ENCODE results near the gene ZNF319. TPM values are rescaled to one million over a fixed set of nuclear protein-coding genes. Genes with fewer than 3 reads are reported as not detected.

Gene ZNF319
- total and polyA plus RNA-seq, 5 experiments from 2014 or later = 3.7 to 21.6 (median 10.7) TPM

DNA sequence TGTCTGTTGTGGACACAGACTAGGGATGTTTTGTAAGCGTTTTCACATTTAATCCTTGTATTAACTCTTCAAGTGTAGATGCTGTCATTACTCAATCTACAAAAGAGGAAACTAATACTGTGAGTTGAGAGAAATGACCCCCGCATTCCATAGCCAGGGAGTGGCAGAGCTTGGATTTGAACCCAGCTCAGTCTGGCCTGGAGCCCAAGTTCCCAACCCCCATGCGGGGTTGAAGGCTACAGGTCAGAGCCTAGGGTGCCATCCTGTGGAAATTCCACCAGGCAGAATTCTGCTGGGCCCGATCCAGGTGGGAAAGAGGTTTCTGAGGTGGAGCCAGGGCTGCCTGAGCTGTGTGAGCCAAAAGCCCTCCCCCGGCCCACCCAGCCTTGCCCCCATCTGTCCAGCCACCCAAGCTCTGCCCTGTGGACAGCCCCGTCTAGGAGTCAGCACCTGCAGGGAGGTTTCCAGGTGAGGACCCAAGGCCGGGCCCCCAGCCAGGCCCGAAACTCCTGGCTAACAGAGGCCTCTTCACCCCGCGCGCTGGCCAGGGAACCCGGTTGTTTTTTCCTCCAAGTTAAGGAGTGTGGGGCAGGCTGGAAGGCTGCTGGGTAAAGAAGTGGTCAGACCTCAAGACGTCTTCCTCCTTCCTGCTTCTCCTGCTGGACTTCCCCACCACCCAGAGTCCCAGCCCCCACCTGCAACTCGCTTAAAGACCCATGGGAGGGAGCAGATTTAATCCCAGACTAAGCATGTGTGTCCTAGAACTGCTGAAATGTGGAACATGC is 30.7 kb upstream of the ZNF319 start:
- ATAC-seq (no peak), DNase-seq (no peak)
- Mint-ChIP-seq H3K27me3 (peaks cover 0 to 13% (median 8%) of the 10 kb centered on the region in 5 donors), H3K4me3 (no peak overlapping the region), H3K4me1 (peaks cover 0 to 2% (median 1%) of the 10 kb centered on the region in 4 donors), H3K36me3 (no peaks in the 10 kb centered on the region), H3K9me3 (no peaks in the 10 kb centered on the region), H3K27ac (no peak overlapping the region)
- POLR2A ChIA-PET = no interaction called here

DNA sequence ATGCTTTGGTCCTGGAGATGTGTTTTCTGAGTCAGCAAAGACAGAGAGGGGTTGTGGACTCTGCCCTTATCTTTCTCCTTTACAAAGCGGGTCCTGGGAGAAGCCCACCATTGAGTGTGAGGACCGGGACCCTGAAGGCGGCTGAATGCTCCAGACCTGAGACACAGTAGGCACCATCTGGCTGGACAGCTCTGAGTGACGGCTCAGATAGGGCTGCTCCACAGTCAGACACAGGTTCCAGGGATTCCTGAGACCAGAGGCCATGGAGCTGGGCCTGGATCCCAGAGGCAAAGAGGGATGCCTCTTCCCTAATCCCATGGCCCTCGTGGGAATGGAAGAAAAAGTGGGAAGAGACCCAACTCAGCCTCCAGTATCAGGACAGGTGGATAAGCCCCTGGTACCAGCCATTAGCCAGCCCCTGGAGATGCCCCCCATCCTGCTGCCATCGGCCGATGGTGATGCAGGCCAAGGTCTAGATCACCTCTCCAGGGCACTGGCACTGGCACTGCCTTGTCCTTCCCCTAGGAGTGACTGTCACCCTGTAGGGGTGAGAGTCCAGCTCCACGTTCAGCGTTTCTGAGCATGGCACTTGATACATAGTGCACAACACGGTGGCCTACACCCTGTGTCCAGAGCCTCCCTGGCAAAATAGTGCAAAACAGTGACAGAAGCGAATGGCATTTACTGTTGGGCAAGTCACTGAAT is 29.8 kb upstream of the ZNF319 start:
- Mint-ChIP-seq H3K9me3 (no peaks in the 10 kb centered on the region), H3K36me3 (no peaks in the 10 kb centered on the region), H3K27me3 (peaks cover 0 to 13% (median 8%) of the 10 kb centered on the region in 5 donors), H3K4me1 (peaks cover 0 to 2% (median 1%) of the 10 kb centered on the region in 4 donors), H3K4me3 (no peak overlapping the region), H3K27ac (no peak overlapping the region)
- ATAC-seq = no peak
- POLR2A ChIA-PET = no interaction called here
- DNase-seq = no peak

DNA sequence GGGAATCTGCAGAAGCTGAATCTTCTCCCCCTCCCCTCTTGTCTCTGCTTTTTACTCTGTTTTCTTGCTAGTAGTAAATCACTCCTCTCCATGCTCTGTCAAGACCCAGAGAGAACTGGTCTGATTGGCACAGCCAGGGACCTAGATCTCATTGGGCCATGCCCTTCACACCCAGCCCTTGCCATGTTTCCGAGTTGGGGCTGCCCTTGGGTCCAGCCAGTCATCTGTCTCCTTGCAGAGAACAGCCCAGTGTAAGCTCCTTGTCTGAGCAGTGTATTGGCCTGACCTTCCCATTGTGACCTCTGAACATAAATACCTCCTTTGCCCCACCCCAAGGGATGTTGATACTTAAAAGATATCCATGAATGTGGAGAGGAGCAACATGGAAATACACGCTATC is 28.9 kb upstream of the ZNF319 start:
- no peak overlapping the region for H3K27ac Mint-ChIP-seq
- H3K36me3 Mint-ChIP-seq = no peaks in the 10 kb centered on the region
- peaks cover 5 to 10% (median 9%) of the 10 kb centered on the region in 4 donors for H3K4me1 Mint-ChIP-seq
- DNase-seq (no peak), ATAC-seq (no peak)
- no peaks in the 10 kb centered on the region for H3K9me3 Mint-ChIP-seq
- peaks cover 0 to 15% (median 8%) of the 10 kb centered on the region in 5 donors for H3K27me3 Mint-ChIP-seq
- POLR2A ChIA-PET = no interaction called here
- H3K4me3 Mint-ChIP-seq = peak overlapping the region in 2 of 10 donors; percentile 0 to 15

DNA sequence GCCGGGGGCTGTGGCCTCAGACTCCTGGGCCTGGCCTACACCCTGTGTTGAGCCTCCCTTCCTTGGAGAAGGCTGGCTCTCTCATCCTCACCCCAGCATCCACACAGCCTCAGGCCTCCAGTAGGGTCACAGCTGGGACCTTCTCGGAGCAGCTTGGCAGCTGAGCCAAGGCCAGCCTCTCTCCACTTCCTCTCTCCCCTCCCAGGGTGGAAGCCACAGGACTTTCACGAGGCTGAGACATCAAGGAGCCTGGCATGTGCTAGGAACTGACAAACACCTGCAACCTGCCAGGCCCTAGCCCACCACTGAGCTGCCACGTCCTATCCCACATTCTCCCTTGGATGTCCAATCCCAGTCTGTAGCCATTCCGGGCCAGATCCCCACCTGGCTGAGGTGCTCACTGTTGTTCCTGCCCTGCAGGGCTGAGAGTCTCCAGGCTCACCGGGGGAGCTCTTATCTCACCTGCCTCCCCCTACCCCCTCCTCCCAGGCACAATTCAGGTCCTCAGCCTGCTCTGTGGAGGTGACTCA is 28.1 kb upstream of the ZNF319 start:
- DNase-seq (peak in 1 of 10 donors; percentile 58), ATAC-seq (no peak)
- Mint-ChIP-seq H3K4me1 (peaks cover 5 to 16% (median 13%) of the 10 kb centered on the region in 4 donors), H3K4me3 (peak overlapping the region in 3 of 10 donors; percentile 18 to 48 (median 34)), H3K9me3 (no peaks in the 10 kb centered on the region), H3K36me3 (no peaks in the 10 kb centered on the region), H3K27me3 (peaks cover 0 to 15% (median 8%) of the 10 kb centered on the region in 5 donors), H3K27ac (peak overlapping the region in 1 of 10 donors; percentile 27)
- POLR2A ChIA-PET = no interaction called here

DNA sequence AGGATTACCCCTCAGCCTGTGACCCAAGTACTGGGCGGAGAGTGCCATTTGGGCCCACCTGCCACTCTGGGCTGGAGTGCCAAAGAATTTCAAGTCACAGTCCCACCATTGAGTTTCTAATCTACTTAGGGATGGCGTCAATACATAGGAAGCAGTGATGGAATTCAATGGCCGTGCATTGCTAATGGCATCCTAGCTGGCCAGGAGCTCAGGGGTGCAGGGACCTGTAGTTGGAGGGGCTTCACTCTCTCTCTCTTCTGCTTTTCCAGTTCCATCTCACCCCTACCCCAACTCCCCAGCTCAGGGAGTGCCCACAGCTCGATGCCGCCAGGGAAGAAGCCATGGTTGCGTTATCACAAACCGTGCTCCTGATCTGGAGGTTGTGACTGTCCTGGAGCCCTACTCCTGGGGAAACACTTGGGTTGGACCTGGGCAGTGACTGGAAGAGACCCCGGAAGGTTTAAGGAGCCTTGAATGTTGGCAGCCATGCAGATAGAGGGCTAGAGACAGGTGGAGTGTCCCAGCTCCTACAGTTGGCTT is 27.5 kb upstream of the ZNF319 start:
- POLR2A ChIA-PET = no interaction called here

DNA sequence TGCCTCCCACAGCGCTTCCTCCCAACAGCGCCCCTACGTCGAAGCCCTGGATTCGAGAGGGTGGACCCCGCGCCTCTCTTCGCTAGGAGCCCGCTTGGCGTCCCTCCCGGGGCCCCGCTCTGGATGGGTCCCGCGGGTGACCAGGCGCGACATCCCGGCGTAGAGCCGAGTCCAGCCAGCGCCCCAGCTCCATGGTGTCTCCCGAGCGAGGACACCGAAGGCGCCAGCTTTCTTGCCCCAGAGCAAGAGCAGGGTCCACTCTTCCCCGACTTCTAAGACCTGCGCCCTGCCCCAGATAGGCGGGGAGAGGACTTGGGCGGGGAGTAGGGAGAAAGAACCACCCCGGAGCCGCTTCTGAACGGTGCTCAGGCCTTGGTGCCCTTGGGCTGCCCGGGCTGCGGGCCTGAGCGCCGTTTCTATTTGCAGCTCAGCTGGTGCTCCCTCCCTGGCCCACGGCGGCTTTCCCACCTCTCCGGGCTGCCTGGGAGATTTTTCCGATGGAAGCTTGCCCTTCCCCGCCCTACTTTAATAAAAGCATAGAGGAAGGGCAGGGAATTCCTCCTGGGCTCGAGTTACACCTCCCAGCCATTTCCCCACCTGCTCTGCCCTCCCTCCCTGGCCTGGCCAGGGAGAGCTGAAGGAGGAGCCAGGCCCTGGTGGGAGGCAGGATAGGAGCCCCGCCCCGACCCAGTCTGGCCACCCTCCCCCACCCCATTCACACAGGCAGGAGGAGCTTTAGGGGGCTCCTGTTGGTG is 26.9 kb upstream of the ZNF319 start:
- Mint-ChIP-seq H3K9me3 (no peaks in the 10 kb centered on the region), H3K4me3 (peak overlapping the region in 5 of 10 donors; percentile 54 to 72 (median 64)), H3K36me3 (no peaks in the 10 kb centered on the region), H3K27me3 (peaks cover 0 to 15% (median 8%) of the 10 kb centered on the region in 5 donors), H3K4me1 (peaks cover 5 to 17% (median 13%) of the 10 kb centered on the region in 4 donors), H3K27ac (no peak overlapping the region)
- ATAC-seq (no peak), DNase-seq (peak in 1 of 10 donors; percentile 50)
- POLR2A ChIA-PET = interaction anchor here (0.6 kb wide), 1 partner anchor 25 kb away, joined by 3 read pairs; no protein-coding TSS in a partner anchor

More for the DNA sequence above, 27.5 kb upstream of the ZNF319 start:
- peak overlapping the region in 9 of 10 donors; percentile 3 to 63 (median 48) for H3K4me3 Mint-ChIP-seq
- H3K9me3 Mint-ChIP-seq = no peaks in the 10 kb centered on the region
- H3K27ac Mint-ChIP-seq = no peak overlapping the region
- H3K4me1 Mint-ChIP-seq = peaks cover 5 to 17% (median 13%) of the 10 kb centered on the region in 4 donors
- DNase-seq = no peak
- ATAC-seq = no peak
- H3K36me3 Mint-ChIP-seq = no peaks in the 10 kb centered on the region
- peaks cover 0 to 15% (median 8%) of the 10 kb centered on the region in 5 donors for H3K27me3 Mint-ChIP-seq

DNA sequence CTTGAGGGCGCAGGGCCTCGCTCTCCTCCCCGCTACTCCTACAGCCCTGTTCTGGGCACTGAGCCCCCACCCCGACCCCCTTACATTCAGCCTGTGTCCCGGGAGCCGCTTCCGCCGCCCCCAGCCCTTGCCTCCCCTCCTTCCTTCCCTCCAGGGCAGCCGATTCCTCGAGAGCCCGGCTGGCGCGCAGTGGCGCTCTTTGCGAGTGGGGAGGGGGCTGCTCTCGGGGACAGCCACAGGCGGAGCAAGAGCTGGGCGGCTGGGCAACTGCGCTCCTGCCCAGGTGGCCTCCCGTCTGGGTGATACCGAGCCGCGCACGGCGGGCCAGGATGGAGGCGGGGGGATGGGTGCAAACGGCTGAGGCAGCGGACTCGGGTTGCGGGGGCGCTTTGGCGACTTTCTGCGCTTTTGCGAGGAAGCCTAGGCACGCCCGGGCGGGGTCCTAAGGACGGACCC is 26.3 kb upstream of the ZNF319 start:
- Mint-ChIP-seq H3K9me3 (no peaks in the 10 kb centered on the region), H3K27me3 (peaks cover 0 to 15% (median 8%) of the 10 kb centered on the region in 5 donors), H3K4me1 (peaks cover 5 to 17% (median 13%) of the 10 kb centered on the region in 4 donors), H3K4me3 (peak overlapping the region in 9 of 10 donors; percentile 39 to 77 (median 62)), H3K27ac (no peak overlapping the region), H3K36me3 (no peaks in the 10 kb centered on the region)
- peak in 3 of 10 donors; percentile 6 to 64 (median 16) for DNase-seq
- no peak for ATAC-seq
- POLR2A ChIA-PET = interaction anchor here (0.6 to 1.2 kb wide), 2 partner anchors 25 to 100 kb away, joined by 3 read pairs; no protein-coding TSS in a partner anchor

DNA sequence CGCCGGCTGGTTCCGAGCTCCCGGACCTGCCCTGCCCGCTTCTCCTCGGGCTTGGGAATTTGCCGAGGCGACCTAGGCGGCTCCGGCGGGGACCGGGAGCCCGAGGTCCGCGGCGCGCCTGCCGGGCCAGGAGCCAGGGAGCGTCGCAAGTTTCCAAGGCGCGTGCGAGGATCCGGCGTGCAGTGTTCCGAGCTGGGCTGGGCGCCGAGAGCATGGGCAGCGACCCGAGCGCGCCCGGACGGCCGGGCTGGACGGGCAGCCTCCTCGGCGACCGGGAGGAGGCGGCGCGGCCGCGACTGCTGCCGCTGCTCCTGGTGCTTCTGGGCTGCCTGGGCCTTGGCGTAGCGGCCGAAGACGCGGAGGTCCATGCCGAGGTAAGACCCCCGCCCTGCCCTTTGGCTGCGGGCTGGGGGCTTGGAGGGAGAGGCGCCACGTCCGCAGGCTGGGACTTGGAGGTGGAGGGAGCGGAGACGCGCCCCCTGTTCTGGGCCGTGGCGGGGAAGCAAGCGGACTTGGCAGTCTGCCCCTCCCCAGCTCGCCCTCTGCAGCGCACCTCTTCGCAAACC is 25.8 kb upstream of the ZNF319 start:
- Mint-ChIP-seq H3K36me3 (no peaks in the 10 kb centered on the region), H3K27ac (no peak overlapping the region), H3K9me3 (no peaks in the 10 kb centered on the region), H3K4me3 (peak overlapping the region in 9 of 10 donors; percentile 39 to 77 (median 62)), H3K4me1 (peaks cover 5 to 17% (median 13%) of the 10 kb centered on the region in 4 donors), H3K27me3 (peaks cover 0 to 15% (median 8%) of the 10 kb centered on the region in 5 donors)
- POLR2A ChIA-PET = interaction anchor here (1.2 kb wide), 1 partner anchor 100 kb away, joined by 3 read pairs; no protein-coding TSS in a partner anchor
- DNase-seq (peak in 3 of 10 donors; percentile 20 to 31 (median 25)), ATAC-seq (peak; percentile 29 to 34)

DNA sequence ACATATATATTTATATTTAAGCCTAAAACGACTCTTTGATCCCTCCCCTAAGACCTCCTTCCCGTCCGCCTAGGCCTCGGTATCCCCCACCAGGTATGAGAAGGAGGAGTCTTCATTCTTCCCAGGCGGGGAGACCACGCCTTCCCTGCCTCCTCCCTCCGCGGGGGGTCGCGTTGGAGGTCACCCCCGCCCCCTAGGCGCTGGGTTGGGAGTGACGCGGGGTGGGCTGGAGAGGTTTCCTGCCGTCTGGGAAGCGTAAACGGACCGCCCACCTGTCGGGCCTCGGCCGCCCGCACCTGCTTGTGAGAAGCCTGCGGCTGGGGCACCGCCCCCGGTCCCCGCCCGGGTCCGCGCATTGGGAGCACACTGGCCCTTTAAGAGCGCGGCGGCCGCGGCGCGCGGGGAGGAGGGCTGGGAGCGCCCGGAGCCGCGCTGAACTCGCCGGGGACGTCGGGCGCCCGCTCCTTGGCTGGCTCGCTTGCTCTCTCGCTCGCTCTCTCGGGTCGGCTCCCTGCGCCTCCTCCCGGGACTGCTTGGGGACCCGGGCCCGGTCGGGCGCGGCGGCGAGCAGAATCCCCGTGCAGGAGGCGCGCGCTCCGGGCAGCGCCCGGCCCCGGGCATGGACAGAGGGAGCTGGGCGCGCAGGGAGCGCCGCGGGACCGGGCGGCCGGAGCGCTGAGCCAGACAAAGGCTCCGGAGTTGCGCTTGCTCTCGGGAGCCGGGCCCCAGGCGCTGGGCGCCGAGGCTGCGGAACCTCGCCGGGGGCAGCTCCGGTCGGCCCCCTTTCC is 25.1 kb upstream of the ZNF319 start, which contains the start of gene MMP15:
Gene MMP15, plus strand, starts transcription at position 404 of the 788 bp plus-strand sequence. CDS start 597 bp downstream, outside the sequence.
- Mint-ChIP-seq H3K4me1 (peaks cover 8 to 23% (median 19%) of the 10 kb centered on the region in 4 donors), H3K27ac (peak within 1 kb of the TSS; percentile 55 to 95 (median 87)), H3K27me3 (peaks cover 0 to 15% (median 8%) of the 10 kb centered on the region in 5 donors), H3K36me3 (no peaks in the 10 kb centered on the region), H3K9me3 (no peaks in the 10 kb centered on the region), H3K4me3 (peak within 1 kb of the TSS; percentile 85 to 94 (median 92))
- POLR2A ChIA-PET = interaction anchor here (1.1 to 1.2 kb wide), 2 partner anchors 101 to 104 kb away, joined by 3 to 4 read pairs; partner anchors contain the start of gene CFAP20
- ATAC-seq (peak; percentile 65 to 74), DNase-seq (peak in 9 of 10 donors; percentile 37 to 77 (median 47))

DNA sequence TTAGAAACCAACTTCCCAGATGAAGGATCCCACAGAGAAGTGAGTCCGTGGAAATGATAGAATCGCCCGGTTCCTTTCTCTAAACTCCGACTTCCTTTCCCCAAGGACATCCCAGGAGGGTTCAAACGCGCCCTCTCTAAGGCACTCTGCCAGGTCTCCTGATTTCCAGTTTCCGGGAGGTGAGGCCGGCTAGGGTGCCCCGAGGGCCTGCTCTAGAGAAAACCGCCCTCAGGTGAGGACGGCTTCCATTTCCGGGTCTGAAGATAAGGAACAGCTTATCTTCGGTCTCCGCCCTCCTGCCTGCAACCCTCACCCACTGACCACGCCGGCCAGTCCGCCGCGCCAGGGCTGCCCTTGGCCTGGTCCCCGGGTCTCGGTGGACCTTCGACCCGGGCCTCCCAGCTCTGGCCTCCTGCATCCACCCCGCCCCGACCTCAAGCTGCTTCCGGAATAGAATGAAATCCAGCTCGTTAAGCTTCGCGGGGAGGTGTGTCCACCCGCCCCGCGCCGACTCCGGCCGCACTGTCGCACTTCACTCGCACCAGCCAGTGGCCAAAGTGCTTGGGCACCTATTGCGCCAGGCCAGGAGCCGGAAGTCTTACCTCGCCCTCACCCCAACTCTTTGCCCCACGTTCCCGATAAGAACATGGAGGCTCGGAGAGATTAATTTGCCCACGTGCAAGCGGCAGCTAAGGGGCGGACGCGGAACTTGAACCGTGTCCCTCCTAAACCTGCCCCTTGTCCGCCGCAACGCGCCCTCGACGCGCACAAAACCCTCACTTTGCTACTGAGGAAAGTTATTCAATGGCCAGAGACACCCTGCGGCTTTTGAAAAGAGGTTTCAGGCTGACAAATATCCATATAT is 24.2 kb upstream of the ZNF319 start:
- DNase-seq (peak in 1 of 10 donors; percentile 28), ATAC-seq (peak; percentile 24 to 26)
- Mint-ChIP-seq H3K9me3 (no peaks in the 10 kb centered on the region), H3K36me3 (no peaks in the 10 kb centered on the region), H3K4me3 (peak overlapping the region; percentile 85 to 94 (median 92)), H3K4me1 (peaks cover 11 to 30% (median 25%) of the 10 kb centered on the region in 4 donors), H3K27me3 (peaks cover 0 to 15% (median 8%) of the 10 kb centered on the region in 5 donors), H3K27ac (peak overlapping the region; percentile 55 to 95 (median 87))
- POLR2A ChIA-PET = interaction anchor here (1.1 kb wide), 1 partner anchor 105 kb away, joined by 4 read pairs; the partner anchor contains the start of gene CFAP20
